Neuronal stem cell (in vitro differentiated cells): ENCODE results near the gene NSL1.
A peak's percentile ranks its signal among the peaks of the same experiment; 100 is the strongest.

ENCODE experiments used
- DNase-seq: peaks from one replicate; pipeline ENCODE4 v3.0.0-alpha.2; 2013; ENCODE audit warnings: low spot score
- H2AFZ ChIP-seq: one replicate; pipeline ENCODE4 v1.6.1; 2013; ENCODE audit warnings: mild to moderate bottlenecking, low read length, inconsistent platforms
- H2AK5ac ChIP-seq: 2 replicates; pipeline ENCODE4 v1.6.1; 2013; ENCODE audit warnings: low read depth, mild to moderate bottlenecking, inconsistent platforms, low read length, moderate library complexity, mixed read lengths
- H2BK120ac ChIP-seq: 2 replicates; pipeline ENCODE4 v1.6.1; 2013; ENCODE audit warnings: low read depth, mild to moderate bottlenecking, inconsistent platforms, low read length, moderate library complexity, mixed read lengths
- H2BK12ac ChIP-seq: one replicate; pipeline ENCODE4 v1.6.1; 2013; ENCODE audit warnings: low read length, inconsistent platforms
- H2BK15ac ChIP-seq: 2 replicates; pipeline ENCODE4 v1.6.1; 2013; ENCODE audit warnings: mild to moderate bottlenecking, low read length, inconsistent platforms, mixed read lengths
- H2BK5ac ChIP-seq: one replicate; pipeline ENCODE4 v1.6.1; 2013; ENCODE audit warnings: inconsistent platforms, mild to moderate bottlenecking, low read length, moderate library complexity
- H3K14ac ChIP-seq: one replicate; pipeline ENCODE4 v1.6.1; 2013; ENCODE audit warnings: low read length, inconsistent platforms
- H3K18ac ChIP-seq: 2 replicates; pipeline ENCODE4 v1.6.1; 2013; ENCODE audit warnings: low read length, inconsistent platforms
- H3K23ac ChIP-seq: 2 replicates; pipeline ENCODE4 v1.6.1; 2013; ENCODE audit warnings: low read depth, mild to moderate bottlenecking, mixed read lengths, low read length, inconsistent platforms; ENCODE audit not compliant: poor library complexity
- H3K27ac ChIP-seq: replicated peaks from 3 replicates; pipeline ENCODE4 v1.5.1; 2013; ENCODE audit warnings: low read length, inconsistent platforms
- H3K27me3 ChIP-seq, 3 experiments: 2 replicates each; pipeline ENCODE4 v1.6.1; 2013; ENCODE audit warnings: low read length in 3 of 3, mild to moderate bottlenecking in 2 of 3, inconsistent platforms in 1 of 3, low read depth in 1 of 3, mixed read lengths in 1 of 3, moderate library complexity in 1 of 3; ENCODE audit not compliant: control insufficient read depth in 3 of 3, insufficient read depth in 3 of 3
- H3K36me3 ChIP-seq, 2 donors: replicated peaks in 1 of 2; 2 replicates each; pipeline ENCODE4 v1.6.1; 2013; ENCODE audit warnings: low read length in 2 of 2; ENCODE audit not compliant: control insufficient read depth in 2 of 2, insufficient read depth in 2 of 2
- H3K4ac ChIP-seq: 2 replicates; pipeline ENCODE4 v1.6.1; 2013; ENCODE audit warnings: inconsistent platforms, mild to moderate bottlenecking, low read length, moderate library complexity
- H3K4me1 ChIP-seq, 2 donors: 1 replicate in 1 of 2; 2 replicates in 1 of 2; pipeline ENCODE4 v1.6.1; 2013; ENCODE audit warnings: low read length in 2 of 2, low read depth in 1 of 2; ENCODE audit not compliant: control insufficient read depth in 2 of 2, insufficient read depth in 1 of 2
- H3K4me2 ChIP-seq: one replicate; pipeline ENCODE4 v1.6.1; 2013; ENCODE audit warnings: mild to moderate bottlenecking, low read length, inconsistent platforms; ENCODE audit not compliant: insufficient read depth, poor library complexity, severe bottlenecking
- H3K4me3 ChIP-seq, 2 donors: 2 replicates each; pipeline ENCODE4 v1.5.1; 2013; ENCODE audit warnings: low read length in 2 of 2, mild to moderate bottlenecking in 2 of 2, inconsistent platforms in 1 of 2, moderate library complexity in 1 of 2
- H3K79me1 ChIP-seq: one replicate; pipeline ENCODE4 v1.6.1; 2013; ENCODE audit warnings: low read depth, mild to moderate bottlenecking, inconsistent platforms, low read length, moderate library complexity
- H3K9ac ChIP-seq: one replicate; pipeline ENCODE4 v1.6.1; 2013; ENCODE audit warnings: mild to moderate bottlenecking, low read depth, low read length, inconsistent platforms; ENCODE audit not compliant: poor library complexity
- H3K9me3 ChIP-seq, 2 donors: replicated peaks in 1 of 2; 2 replicates each; pipeline versions ENCODE3 to v1.6.1; 2013; ENCODE audit warnings: low read length in 2 of 2, mild to moderate bottlenecking in 2 of 2, inconsistent platforms in 1 of 2, low read depth in 1 of 2, mixed read lengths in 1 of 2, moderate library complexity in 1 of 2; ENCODE audit not compliant: control insufficient read depth in 2 of 2, insufficient read depth in 1 of 2
- H4K8ac ChIP-seq: one replicate; pipeline ENCODE4 v1.6.1; 2013; ENCODE audit warnings: low read depth, mild to moderate bottlenecking, inconsistent platforms, low read length, moderate library complexity
- H4K91ac ChIP-seq: one replicate; pipeline ENCODE4 v1.6.1; 2013; ENCODE audit warnings: low read length, low read depth, mild to moderate bottlenecking, inconsistent platforms; ENCODE audit not compliant: poor library complexity
- WGBS, 2 donors: extraction: QIAGEN DNeasy Blood & Tissue Kit; methylation state at CpG; one replicate each; pipeline ENCODE4 v1.1.7; 2013; ENCODE audit warnings: missing lambda C conversion rate in 2 of 2, mixed read lengths in 1 of 2; ENCODE audit not compliant: insufficient read length in 2 of 2, insufficient replicate concordance in 1 of 2; ENCODE audit errors: extremely low coverage in 2 of 2; 5-methylcytosine and 5-hydroxymethylcytosine counted together

NSL1 gene

GRCh38 chr1:212794561-212795014 is 3.0 kb upstream of the NSL1 start:
- no peak overlapping the region for H3K18ac ChIP-seq
- H4K8ac ChIP-seq = no peak overlapping the region
- DNase-seq = no peak
- no peak overlapping the region for H2BK120ac ChIP-seq
- no peak overlapping the region for H2BK15ac ChIP-seq
- no peak overlapping the region for H2BK5ac ChIP-seq
- H3K36me3 ChIP-seq = peaks cover 0 to 33% of the 10 kb centered on the region in 2 donors
- H3K4me1 ChIP-seq = peaks cover 0 to 2% of the 10 kb centered on the region in 2 donors
- no peak overlapping the region for H3K27ac ChIP-seq
- no peak overlapping the region for H2BK12ac ChIP-seq
- H3K4me2 ChIP-seq = no peak overlapping the region
- H3K27me3 ChIP-seq = no peaks in the 10 kb centered on the region
- H3K23ac ChIP-seq = no peak overlapping the region
- no peak overlapping the region for H3K4me3 ChIP-seq
- H3K9me3 ChIP-seq = no peaks in the 10 kb centered on the region
- no peak overlapping the region for H3K9ac ChIP-seq
- H2AK5ac ChIP-seq = no peak overlapping the region
- H2AFZ ChIP-seq = no peak overlapping the region
- no peak overlapping the region for H4K91ac ChIP-seq
- WGBS, 2 donors = no CpG with 5 or more reads among the region's 1 CpG
- H3K4ac ChIP-seq = no peak overlapping the region
- H3K79me1 ChIP-seq = peaks cover 4% of the 10 kb centered on the region
- H3K14ac ChIP-seq = no peak overlapping the region

- Histone ChIP-seq H2AFZ (peak overlapping the region; percentile 95), H3K4me2 (peak overlapping the region; percentile 59), H3K4me3 (peak overlapping the region; percentile 89 to 90), H3K4ac (no peak overlapping the region), H4K91ac (no peak overlapping the region), H3K36me3 (peaks cover 0 to 38% of the 10 kb centered on the region in 2 donors), H3K9ac (peak overlapping the region; percentile 78), H2BK15ac (no peak overlapping the region), H3K79me1 (peaks cover 4% of the 10 kb centered on the region), H2AK5ac (no peak overlapping the region), H2BK120ac (no peak overlapping the region), H3K14ac (no peak overlapping the region), H3K18ac (no peak overlapping the region), H3K9me3 (no peaks in the 10 kb centered on the region), H2BK5ac (no peak overlapping the region), H3K27ac (no peak overlapping the region), H3K27me3 (no peaks in the 10 kb centered on the region), H2BK12ac (no peak overlapping the region), H3K23ac (no peak overlapping the region), H4K8ac (no peak overlapping the region), H3K4me1 (peaks cover 0 to 2% of the 10 kb centered on the region in 2 donors)
- no CpG with 5 or more reads among the region's 16 CpGs for WGBS, 2 donors
- DNase-seq = no peak
These were observed 875 bp upstream of the NSL1 start for GRCh38 chr1:212792396-212792908.

GRCh38 chr1:212791261-212791675 is 309 bp downstream of the NSL1 start:
- no peak overlapping the region for H4K91ac ChIP-seq
- H2BK15ac ChIP-seq = no peak overlapping the region
- no peak overlapping the region for H2BK12ac ChIP-seq
- peak overlapping the region; percentile 56 for H3K4me2 ChIP-seq
- no peak for DNase-seq
- no peaks in the 10 kb centered on the region for H3K9me3 ChIP-seq
- peaks cover 2 to 38% of the 10 kb centered on the region in 2 donors for H3K36me3 ChIP-seq
- H2AK5ac ChIP-seq = no peak overlapping the region
- H2BK5ac ChIP-seq = no peak overlapping the region
- no peak overlapping the region for H3K4ac ChIP-seq
- peak overlapping the region; percentile 99 for H3K18ac ChIP-seq
- H4K8ac ChIP-seq = no peak overlapping the region
- WGBS, 2 donors = no CpG with 5 or more reads among the region's 22 CpGs
- no peaks in the 10 kb centered on the region for H3K27me3 ChIP-seq
- no peak overlapping the region for H3K27ac ChIP-seq
- peaks cover 4% of the 10 kb centered on the region for H3K79me1 ChIP-seq
- peak overlapping the region; percentile 29 for H3K23ac ChIP-seq
- peak overlapping the region; percentile 97 for H3K9ac ChIP-seq
- peaks cover 0 to 2% of the 10 kb centered on the region in 2 donors for H3K4me1 ChIP-seq
- H2BK120ac ChIP-seq = no peak overlapping the region
- no peak overlapping the region for H3K14ac ChIP-seq
- H2AFZ ChIP-seq = peak overlapping the region; percentile 95
- peak overlapping the region; percentile 89 to 90 for H3K4me3 ChIP-seq

- Histone ChIP-seq H3K4ac (no peak overlapping the region), H3K9me3 (peaks cover 0 to 5% of the 10 kb centered on the region in 2 donors), H4K8ac (no peak overlapping the region), H3K18ac (no peak overlapping the region), H2BK5ac (no peak overlapping the region), H3K23ac (no peak overlapping the region), H2BK15ac (no peak overlapping the region), H2AK5ac (no peak overlapping the region), H3K4me1 (peaks cover 0 to under 1% of the 10 kb centered on the region in 2 donors), H2BK120ac (no peak overlapping the region), H2AFZ (no peak overlapping the region), H3K4me2 (no peak overlapping the region), H4K91ac (no peak overlapping the region), H3K27ac (no peak overlapping the region), H3K14ac (no peak overlapping the region), H3K4me3 (no peak overlapping the region), H3K9ac (no peak overlapping the region), H3K36me3 (peaks cover 6 to 81% of the 10 kb centered on the region in 2 donors), H3K27me3 (no peaks in the 10 kb centered on the region), H2BK12ac (no peak overlapping the region), H3K79me1 (peaks cover under 1% of the 10 kb centered on the region)
- no peak for DNase-seq
- no CpG with 5 or more reads among the region's 1 CpG for WGBS, 2 donors
These were observed 5.7 kb downstream of the NSL1 start for GRCh38 chr1:212785871-212786270.
